Panc1 (cell line): ENCODE data around the gene TEF. TPM values are rescaled to one million over a fixed set of nuclear protein-coding genes. Genes with fewer than 3 reads are reported as not detected.

Source experiments
- ATAC-seq: fragments of 200-7000 bp; cut with Tn5 transposase; 2 replicates; pipeline ENCODE4 v1.9.1; 2020; ENCODE audit warnings: mild to moderate bottlenecking, moderate library complexity
- BruUV-seq: library from RNA; stranded (reverse); fragments of 400-500 nt; replicated peaks from 2 replicates; lab custom pipeline; 2021; lab: Mats Ljungman, UMichigan
- CTCF ChIA-PET: fragments of 300-600 bp; sonication (Branson Sonifier 250); formaldehyde crosslinking; loops from one replicate; lab custom pipeline; 2022; ENCODE audit warnings: antibody characterized with exemption; lab: Charles Lee
- POLR2A ChIA-PET: fragments of 300-600 bp; sonication (Branson Sonifier 250); formaldehyde crosslinking; loops from one replicate; lab custom pipeline; 2022; ENCODE audit warnings: antibody characterized with exemption; lab: Charles Lee
- DNase-seq: peaks from one replicate; pipeline ENCODE4 v3.0.0-alpha.2; 2010; ENCODE audit warnings: low read depth, low spot score
- H3K27ac ChIP-seq: 2 replicates; pipeline ENCODE4 v1.5.1; 2011; ENCODE audit warnings: mild to moderate bottlenecking, low read length, inconsistent platforms
- H3K27me3 ChIP-seq: fragments of 200-500 bp; sonication (Bioruptor generic); 2 replicates; pipeline ENCODE4 v1.6.0; 2014; ENCODE audit warnings: low read length, inconsistent platforms; ENCODE audit not compliant: control insufficient read depth, insufficient read depth
- H3K36me3 ChIP-seq: fragments of 200-500 bp; sonication (Bioruptor generic); 2 replicates; pipeline ENCODE4 v1.5.1; 2014; ENCODE audit warnings: inconsistent platforms, mild to moderate bottlenecking, low read length, moderate library complexity; ENCODE audit not compliant: control insufficient read depth, insufficient read depth
- H3K4me1 ChIP-seq: 2 replicates; pipeline ENCODE4 v1.5.1; 2011; ENCODE audit warnings: inconsistent platforms, mild to moderate bottlenecking, low read length, moderate library complexity; ENCODE audit not compliant: control insufficient read depth, insufficient read depth
- H3K4me3 ChIP-seq, 2 experiments: 2 replicates each; pipeline ENCODE4 v1.5.1; 2011 to 2012; ENCODE audit warnings: low read depth in 2 of 2, low read length in 2 of 2, mild to moderate bottlenecking in 2 of 2, inconsistent platforms in 1 of 2, moderate library complexity in 1 of 2
- H3K9me3 ChIP-seq: fragments of 200-500 bp; sonication (Bioruptor generic); 2 replicates; pipeline ENCODE4 v1.5.1; 2014; ENCODE audit warnings: low read depth, mild to moderate bottlenecking, inconsistent platforms, low read length, moderate library complexity; ENCODE audit not compliant: control insufficient read depth, insufficient read depth
- POLR2AphosphoS5 ChIP-seq: IDR thresholded peaks from 2 replicates; pipeline ENCODE4 v1.6.1; 2012; ENCODE audit warnings: mild to moderate bottlenecking, low read depth, low read length, moderate library complexity
- REST ChIP-seq, 2 experiments: IDR thresholded peaks; 2 replicates each; pipeline ENCODE4 v1.6.1; 2011 to 2012; ENCODE audit warnings: low read depth in 2 of 2, control low read depth in 1 of 2, low read length in 1 of 2, mild to moderate bottlenecking in 1 of 2, moderate library complexity in 1 of 2; ENCODE audit not compliant: insufficient read depth in 1 of 2
- SIN3A ChIP-seq: IDR thresholded peaks from 2 replicates; pipeline ENCODE4 v1.6.1; 2012; ENCODE audit warnings: low read depth, mild to moderate bottlenecking, low read length, moderate library complexity, borderline replicate concordance; ENCODE audit not compliant: insufficient read depth
- TCF7L2 ChIP-seq: IDR thresholded peaks from 2 replicates; pipeline ENCODE4 v1.6.1; 2011; ENCODE audit warnings: mild to moderate bottlenecking, low read depth, low read length, inconsistent platforms
- in situ Hi-C: cut with HindIII; loops from 2 replicates; pipeline ENCODE4 v1.10.0; 2016; ENCODE audit warnings: low sequenced_read_pairs, low pct_unique_long_range_greater_than_20kb
- intact Hi-C: fragments of 100-400 bp; cut with micrococcal nuclease; formaldehyde crosslinking; loops from one replicate; pipeline ENCODE4 v1.10.0; 2022; ENCODE audit not compliant: unreplicated experiment
- total RNA-seq: library from RNA; stranded (reverse); gene quantifications from one replicate; pipeline ENCODE4 v1.2.1, GENCODE V29; 2021; ENCODE audit not compliant: unreplicated experiment
- TF ChIP-seq, protein P1 (sequence below): fragments of 450-650 bp; IDR thresholded peaks from 2 replicates; pipeline ENCODE4 v1.5.1; 2017; ENCODE audit warnings: mild to moderate bottlenecking

Gene TEF
- total RNA-seq, 1 experiment from 2014 or later = 7.8 TPM

GRCh38 chr22:41444360-41445128, 62.8 kb downstream of the TEF start:
- H3K9me3 ChIP-seq = no peaks in the 10 kb centered on the region
- H3K27me3 ChIP-seq = no peaks in the 10 kb centered on the region
- H3K36me3 ChIP-seq = peaks cover 5% of the 10 kb centered on the region
- in situ Hi-C loops (no loop called here), intact Hi-C loops (no loop called here)
- BruUV-seq = TSS peak; percentile 72
- peak; percentile 75 for DNase-seq
- TF ChIP-seq TCF7L2 (no peak), SIN3A (no peak), POLR2AphosphoS5 (peak; percentile 65), REST (IDR thresholded peaks at IDR 0.05; ENCODE audit: insufficient read depth in 1 of 2, low read depth in 2 of 2, low read length in 1 of 2) (no peak)
- TF ChIP-seq, protein P1, sequence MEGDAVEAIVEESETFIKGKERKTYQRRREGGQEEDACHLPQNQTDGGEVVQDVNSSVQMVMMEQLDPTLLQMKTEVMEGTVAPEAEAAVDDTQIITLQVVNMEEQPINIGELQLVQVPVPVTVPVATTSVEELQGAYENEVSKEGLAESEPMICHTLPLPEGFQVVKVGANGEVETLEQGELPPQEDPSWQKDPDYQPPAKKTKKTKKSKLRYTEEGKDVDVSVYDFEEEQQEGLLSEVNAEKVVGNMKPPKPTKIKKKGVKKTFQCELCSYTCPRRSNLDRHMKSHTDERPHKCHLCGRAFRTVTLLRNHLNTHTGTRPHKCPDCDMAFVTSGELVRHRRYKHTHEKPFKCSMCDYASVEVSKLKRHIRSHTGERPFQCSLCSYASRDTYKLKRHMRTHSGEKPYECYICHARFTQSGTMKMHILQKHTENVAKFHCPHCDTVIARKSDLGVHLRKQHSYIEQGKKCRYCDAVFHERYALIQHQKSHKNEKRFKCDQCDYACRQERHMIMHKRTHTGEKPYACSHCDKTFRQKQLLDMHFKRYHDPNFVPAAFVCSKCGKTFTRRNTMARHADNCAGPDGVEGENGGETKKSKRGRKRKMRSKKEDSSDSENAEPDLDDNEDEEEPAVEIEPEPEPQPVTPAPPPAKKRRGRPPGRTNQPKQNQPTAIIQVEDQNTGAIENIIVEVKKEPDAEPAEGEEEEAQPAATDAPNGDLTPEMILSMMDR = no peak
- ChIA-PET CTCF (no interaction called here), POLR2A (no interaction called here)
- ATAC-seq = peak; percentile 77
- peaks cover 6% of the 10 kb centered on the region; the same call in 1 of the 2 replicates for H3K4me1 ChIP-seq
- H3K27ac ChIP-seq = peak overlapping the region; percentile 91
- peak overlapping the region; percentile 81 to 96 for H3K4me3 ChIP-seq

DNA sequence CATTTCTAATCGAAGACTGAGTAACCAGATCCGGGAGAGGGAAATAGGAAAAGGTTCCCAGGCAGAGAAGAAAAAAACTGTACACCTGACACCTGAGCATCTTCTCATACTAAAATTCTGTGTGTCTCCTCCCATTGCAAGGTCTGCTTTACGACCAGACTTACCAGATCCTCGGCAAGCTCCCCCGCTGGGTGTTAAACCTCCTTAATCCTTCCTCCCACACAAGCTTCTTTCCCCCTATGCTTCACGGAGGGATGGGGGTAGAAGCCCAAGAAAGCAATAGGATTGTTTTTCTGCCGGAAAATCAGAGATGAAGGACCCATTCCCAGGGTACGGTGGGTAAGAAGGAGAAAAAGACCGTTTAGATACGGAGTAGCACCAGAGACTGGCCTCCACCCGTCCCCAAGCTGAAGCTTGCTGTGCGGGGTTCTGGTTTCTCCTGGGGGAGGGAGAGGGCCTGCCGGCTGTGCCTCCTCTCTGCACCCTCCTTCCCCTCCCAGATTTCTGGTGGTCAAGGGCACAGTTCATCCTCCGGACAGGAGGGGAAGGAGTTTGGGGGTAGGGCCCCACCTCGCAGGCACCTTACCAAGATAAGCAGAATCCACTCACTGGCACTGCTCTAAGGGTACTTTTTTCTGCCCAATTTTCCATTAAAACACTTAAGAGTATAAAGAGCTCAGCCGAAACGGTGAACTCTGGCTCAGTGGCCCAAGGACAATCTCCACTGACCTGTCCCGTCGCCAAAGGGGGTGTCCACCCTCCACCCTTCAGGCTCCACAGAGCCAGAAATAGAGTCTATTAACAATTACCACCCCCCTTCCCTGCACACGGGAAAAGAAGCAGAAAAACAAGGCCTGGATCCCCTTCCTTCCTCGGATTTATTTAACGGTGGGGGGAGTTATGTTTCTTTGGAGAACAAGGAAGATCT, 63.7 kb downstream of the TEF start:
- Histone ChIP-seq H3K4me1 (peaks cover 6% of the 10 kb centered on the region; the same call in 1 of the 2 replicates), H3K4me3 (peak overlapping the region; percentile 81 to 96), H3K9me3 (no peaks in the 10 kb centered on the region), H3K27ac (peak overlapping the region; percentile 91), H3K36me3 (peaks cover 5% of the 10 kb centered on the region), H3K27me3 (no peaks in the 10 kb centered on the region)
- in situ Hi-C loops = no loop called here
- POLR2A ChIA-PET = interaction anchor here (0.6 to 1.5 kb wide), 2 partner anchors 23 to 485 kb away, joined by 3 to 14 read pairs; partner anchors contain the start of genes ACO2 and PHF5A
- BruUV-seq = no TSS peak
- intact Hi-C loops = no loop called here
- CTCF ChIA-PET = no interaction called here
- DNase-seq (no peak), ATAC-seq (no peak)
- TF ChIP-seq POLR2AphosphoS5 = no peak
- no peak for TF ChIP-seq TCF7L2
- TF ChIP-seq, protein P1 = no peak
- no peak for TF ChIP-seq REST (IDR thresholded peaks at IDR 0.05; ENCODE audit: insufficient read depth in 1 of 2, low read depth in 2 of 2, low read length in 1 of 2)
- TF ChIP-seq SIN3A = no peak
